Measurements from ENCODE around the gene CYP11A1. TPM values are rescaled to one million over a fixed set of nuclear protein-coding genes. Genes with fewer than 3 reads are reported as not detected.

The CYP11A1 gene
- total and polyA plus RNA-seq, 7 donors = 0.14 to 5.0 (median 0.61) TPM

DNA sequence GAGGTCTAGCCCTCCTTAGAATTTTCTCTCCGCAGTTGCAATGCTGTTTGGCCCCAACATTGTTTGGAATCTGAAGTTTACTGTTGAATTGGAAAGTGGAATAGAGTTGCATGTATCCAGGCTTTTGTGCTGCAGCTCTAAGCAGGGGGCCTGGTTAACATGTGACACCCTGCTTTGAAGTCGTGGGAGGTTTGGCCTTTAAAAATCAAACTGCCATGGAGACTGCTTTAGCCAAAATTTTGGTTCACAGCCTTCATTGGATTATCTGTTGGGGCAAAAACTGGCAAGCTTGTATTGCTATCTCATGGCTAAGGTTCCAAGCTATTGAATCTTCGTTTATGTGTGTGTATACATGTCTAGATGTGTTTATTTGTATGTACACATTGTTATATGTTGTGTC lies 15.8 kb downstream of the CYP11A1 start:
- H3K9me3 ChIP-seq = no peaks in the 10 kb centered on the region
- ATAC-seq = no peak
- DNase-seq = no peak
- WGBS, 3 donors = 36 to 45% (median 37%) methylated on average over 3 of the region's 3 CpGs
- H3K4me1 ChIP-seq = no peaks in the 10 kb centered on the region
- intact Hi-C loops (cut with DNase I) = no loop called here
- H3K36me3 ChIP-seq (ENCODE audit: insufficient read depth in 1 of 2, low read depth in 1 of 2) = no peaks in the 10 kb centered on the region
- H3K27me3 ChIP-seq (ENCODE audit: insufficient read depth in 3 of 3, low read length in 2 of 3) = peaks cover 0 to 14% (median 0%) of the 10 kb centered on the region in 3 donors
- H3K27ac ChIP-seq = no peak overlapping the region
- H3K4me3 ChIP-seq = no peak overlapping the region
- TF ChIP-seq, protein P1, sequence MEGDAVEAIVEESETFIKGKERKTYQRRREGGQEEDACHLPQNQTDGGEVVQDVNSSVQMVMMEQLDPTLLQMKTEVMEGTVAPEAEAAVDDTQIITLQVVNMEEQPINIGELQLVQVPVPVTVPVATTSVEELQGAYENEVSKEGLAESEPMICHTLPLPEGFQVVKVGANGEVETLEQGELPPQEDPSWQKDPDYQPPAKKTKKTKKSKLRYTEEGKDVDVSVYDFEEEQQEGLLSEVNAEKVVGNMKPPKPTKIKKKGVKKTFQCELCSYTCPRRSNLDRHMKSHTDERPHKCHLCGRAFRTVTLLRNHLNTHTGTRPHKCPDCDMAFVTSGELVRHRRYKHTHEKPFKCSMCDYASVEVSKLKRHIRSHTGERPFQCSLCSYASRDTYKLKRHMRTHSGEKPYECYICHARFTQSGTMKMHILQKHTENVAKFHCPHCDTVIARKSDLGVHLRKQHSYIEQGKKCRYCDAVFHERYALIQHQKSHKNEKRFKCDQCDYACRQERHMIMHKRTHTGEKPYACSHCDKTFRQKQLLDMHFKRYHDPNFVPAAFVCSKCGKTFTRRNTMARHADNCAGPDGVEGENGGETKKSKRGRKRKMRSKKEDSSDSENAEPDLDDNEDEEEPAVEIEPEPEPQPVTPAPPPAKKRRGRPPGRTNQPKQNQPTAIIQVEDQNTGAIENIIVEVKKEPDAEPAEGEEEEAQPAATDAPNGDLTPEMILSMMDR (IDR thresholded peaks at IDR 0.05) = no peak

DNA sequence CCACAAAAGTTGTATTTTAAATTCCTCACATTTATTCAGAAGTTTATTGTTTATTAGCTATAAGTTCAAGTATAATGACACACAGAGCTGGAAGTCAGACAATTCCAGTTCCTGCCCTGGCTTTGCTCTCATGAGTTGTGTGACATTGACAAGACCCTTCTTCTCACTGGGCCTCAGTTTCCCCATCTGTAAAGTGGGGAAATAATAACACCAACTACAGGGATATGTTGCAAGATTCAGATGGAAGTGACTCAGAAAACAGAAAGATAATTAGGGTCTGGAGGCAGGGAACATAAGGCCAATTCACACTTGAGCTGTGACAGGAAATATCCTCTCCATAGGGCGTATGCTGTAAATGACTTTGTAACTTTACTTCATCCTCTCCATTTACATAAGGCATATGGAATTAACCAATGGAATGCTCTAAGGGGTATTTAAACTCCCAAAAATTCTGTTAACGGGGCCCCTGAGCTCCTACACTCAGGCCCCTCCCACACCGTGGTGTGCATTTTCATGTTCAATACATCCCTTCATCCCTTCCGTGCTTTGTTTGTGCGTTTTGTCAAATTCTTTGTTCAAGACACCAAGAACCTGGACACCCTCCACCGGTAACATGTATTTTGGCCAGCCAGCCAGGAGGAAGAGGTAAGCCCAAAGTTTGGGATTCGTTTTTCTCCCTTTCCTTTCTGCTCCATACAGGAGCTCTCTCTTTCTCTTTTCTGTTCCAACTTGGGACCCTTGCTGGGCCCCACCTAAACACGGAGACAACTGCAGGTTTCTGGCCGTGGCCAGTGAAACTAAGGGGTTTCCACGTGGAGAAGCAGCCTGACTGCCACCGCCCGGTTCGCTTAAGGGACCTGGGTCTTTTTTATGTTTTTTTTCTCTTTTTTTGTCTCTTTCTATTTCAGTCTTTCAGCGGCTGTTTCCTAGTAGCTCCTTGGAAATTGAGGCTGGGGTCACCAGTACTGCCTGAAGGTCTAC lies 16.9 kb downstream of the CYP11A1 start:
- Histone ChIP-seq H3K36me3 (ENCODE audit: insufficient read depth in 1 of 2, low read depth in 1 of 2) (no peaks in the 10 kb centered on the region), H3K4me1 (no peaks in the 10 kb centered on the region)

DNA sequence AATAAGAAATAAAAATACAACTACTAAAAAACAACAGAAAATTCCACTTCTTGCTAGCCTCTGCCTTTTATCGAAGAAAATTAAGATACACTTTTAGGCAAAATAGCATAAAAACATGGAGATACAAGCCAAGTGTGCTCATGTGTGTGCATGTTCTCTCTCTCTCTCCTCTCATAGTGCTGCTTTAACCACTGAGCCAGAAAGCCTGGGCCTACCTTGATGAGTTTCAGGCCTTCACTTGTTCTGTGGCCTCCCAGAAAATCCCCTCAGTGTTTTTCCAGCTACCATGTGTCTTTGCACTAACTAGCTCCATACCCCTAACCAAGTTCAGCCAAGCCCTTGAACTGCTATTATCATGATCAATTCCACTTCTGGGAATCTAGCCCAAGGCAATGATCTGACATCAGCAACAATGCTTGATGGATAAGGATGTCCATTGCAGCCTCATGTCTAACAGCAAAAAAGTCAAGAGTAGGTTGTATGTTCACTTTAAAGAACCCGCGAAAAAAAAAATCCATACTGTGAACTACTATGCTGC lies 18.1 kb downstream of the CYP11A1 start:
- intact Hi-C loops (cut with DNase I) = no loop called here
- WGBS, 3 donors = 92 to 98% (median 95%) methylated on average over 3 of the region's 3 CpGs
- H3K4me3 ChIP-seq = no peak overlapping the region

More for the DNA sequence above, 16.9 kb downstream of the CYP11A1 start:
- Histone ChIP-seq H3K27ac (no peak overlapping the region), H3K4me3 (no peak overlapping the region), H3K9me3 (no peaks in the 10 kb centered on the region), H3K27me3 (ENCODE audit: insufficient read depth in 3 of 3, low read length in 2 of 3) (peaks cover 0 to 13% (median 0%) of the 10 kb centered on the region in 3 donors)
- intact Hi-C loops (cut with DNase I) = no loop called here
- TF ChIP-seq, protein P1 (IDR thresholded peaks at IDR 0.05) = no peak
- ATAC-seq (no peak), DNase-seq (no peak)
- 50 to 58% (median 55%) methylated on average over 14 of the region's 14 CpGs for WGBS, 3 donors

DNA sequence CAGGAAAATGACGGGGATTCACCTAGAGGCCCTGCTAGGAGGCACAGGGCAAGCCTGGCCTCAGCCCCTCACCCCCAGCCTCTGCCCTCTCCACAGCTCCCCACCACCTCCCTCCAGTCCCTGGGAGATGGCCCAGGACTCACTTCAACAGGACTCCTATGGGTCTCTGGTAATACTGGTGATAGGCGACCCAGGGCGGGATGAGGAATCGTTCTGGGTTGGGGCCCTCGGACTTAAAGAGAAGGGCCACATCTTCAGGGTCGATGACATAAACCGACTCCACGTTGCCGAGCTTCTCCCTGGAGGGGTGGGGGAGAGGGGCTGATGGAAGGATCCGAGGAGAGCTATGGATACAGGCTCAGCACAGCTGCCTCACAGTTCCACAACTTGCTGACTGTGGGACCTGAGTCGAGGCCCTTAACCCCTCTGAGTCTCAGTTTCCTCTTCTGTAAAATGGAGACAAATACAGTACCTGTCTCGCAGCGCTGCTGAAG lies 19.6 kb downstream of the CYP11A1 start:
- ATAC-seq (no peak), DNase-seq (no peak)
- Histone ChIP-seq H3K4me1 (no peaks in the 10 kb centered on the region), H3K27me3 (ENCODE audit: insufficient read depth in 3 of 3, low read length in 2 of 3) (peaks cover 0 to 15% (median 0%) of the 10 kb centered on the region in 3 donors), H3K27ac (no peak overlapping the region), H3K36me3 (ENCODE audit: insufficient read depth in 1 of 2, low read depth in 1 of 2) (no peaks in the 10 kb centered on the region), H3K4me3 (no peak overlapping the region), H3K9me3 (no peaks in the 10 kb centered on the region)
- TF ChIP-seq, protein P1 (IDR thresholded peaks at IDR 0.05) = no peak
- intact Hi-C loops (cut with DNase I) = no loop called here
- WGBS, 3 donors = 73 to 81% (median 77%) methylated on average over 13 of the region's 13 CpGs

More for the DNA sequence above, 18.1 kb downstream of the CYP11A1 start:
- H3K4me1 ChIP-seq = no peaks in the 10 kb centered on the region
- DNase-seq (no peak), ATAC-seq (no peak)
- no peaks in the 10 kb centered on the region for H3K36me3 ChIP-seq (ENCODE audit: insufficient read depth in 1 of 2, low read depth in 1 of 2)
- peaks cover 0 to 15% (median 0%) of the 10 kb centered on the region in 3 donors for H3K27me3 ChIP-seq (ENCODE audit: insufficient read depth in 3 of 3, low read length in 2 of 3)
- H3K27ac ChIP-seq = no peak overlapping the region
- no peaks in the 10 kb centered on the region for H3K9me3 ChIP-seq
- TF ChIP-seq, protein P1 (IDR thresholded peaks at IDR 0.05) = no peak

All from psoas muscle (tissue), 8 donors.